Measurements from ENCODE around the gene MT2A. TPM values are rescaled to one million over a fixed set of nuclear protein-coding genes. Genes with fewer than 3 reads are reported as not detected.

MT2A gene
- total and polyA plus RNA-seq, 8 donors, result 71.0 to 495 (median 198) TPM

GRCh38 chr16:56608876-56609462, 585 bp downstream of the MT2A start:
- 0 to 1% methylated on average over 21 of the region's 21 CpGs for WGBS, 2 donors
- Histone ChIP-seq H3K27me3 (no peaks in the 10 kb centered on the region), H3K36me3 (no peaks in the 10 kb centered on the region), H3K9me3 (no peaks in the 10 kb centered on the region), H3K4me1 (peaks cover 0 to 20% (median 0%) of the 10 kb centered on the region in 3 donors), H3K27ac (peak overlapping the region; percentile 78 to 94 (median 90)), H3K4me3 (peak overlapping the region; percentile 43 to 56 (median 50))
- FAIRE-seq (no peak), ATAC-seq (peak; percentile 0 to 21 (median 4)), DNase-seq (peak in 4 of 6 donors; percentile 22 to 61 (median 33))
- intact Hi-C loops (cut with DNase I), result no loop called here
- TF ChIP-seq, protein P1, sequence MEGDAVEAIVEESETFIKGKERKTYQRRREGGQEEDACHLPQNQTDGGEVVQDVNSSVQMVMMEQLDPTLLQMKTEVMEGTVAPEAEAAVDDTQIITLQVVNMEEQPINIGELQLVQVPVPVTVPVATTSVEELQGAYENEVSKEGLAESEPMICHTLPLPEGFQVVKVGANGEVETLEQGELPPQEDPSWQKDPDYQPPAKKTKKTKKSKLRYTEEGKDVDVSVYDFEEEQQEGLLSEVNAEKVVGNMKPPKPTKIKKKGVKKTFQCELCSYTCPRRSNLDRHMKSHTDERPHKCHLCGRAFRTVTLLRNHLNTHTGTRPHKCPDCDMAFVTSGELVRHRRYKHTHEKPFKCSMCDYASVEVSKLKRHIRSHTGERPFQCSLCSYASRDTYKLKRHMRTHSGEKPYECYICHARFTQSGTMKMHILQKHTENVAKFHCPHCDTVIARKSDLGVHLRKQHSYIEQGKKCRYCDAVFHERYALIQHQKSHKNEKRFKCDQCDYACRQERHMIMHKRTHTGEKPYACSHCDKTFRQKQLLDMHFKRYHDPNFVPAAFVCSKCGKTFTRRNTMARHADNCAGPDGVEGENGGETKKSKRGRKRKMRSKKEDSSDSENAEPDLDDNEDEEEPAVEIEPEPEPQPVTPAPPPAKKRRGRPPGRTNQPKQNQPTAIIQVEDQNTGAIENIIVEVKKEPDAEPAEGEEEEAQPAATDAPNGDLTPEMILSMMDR (IDR thresholded peaks at IDR 0.05), result no peak

GRCh38 chr16:56609463-56609921, 1.1 kb downstream of the MT2A start:
- TF ChIP-seq, protein P1 (IDR thresholded peaks at IDR 0.05), result no peak
- H3K27ac ChIP-seq, result peak overlapping the region; percentile 78 to 94 (median 90)
- peaks cover 0 to 20% (median 0%) of the 10 kb centered on the region in 3 donors for H3K4me1 ChIP-seq
- H3K9me3 ChIP-seq, result no peaks in the 10 kb centered on the region
- H3K4me3 ChIP-seq, result peak overlapping the region; percentile 43 to 56 (median 50)
- no peaks in the 10 kb centered on the region for H3K36me3 ChIP-seq
- peak in 4 of 6 donors; percentile 46 to 87 (median 63) for DNase-seq
- no peak for FAIRE-seq
- intact Hi-C loops (cut with DNase I), result no loop called here
- WGBS, 2 donors, result 0 to 1% methylated on average over 6 of the region's 6 CpGs
- no peaks in the 10 kb centered on the region for H3K27me3 ChIP-seq
- ATAC-seq, result peak; percentile 12 to 58 (median 32)

DNA sequence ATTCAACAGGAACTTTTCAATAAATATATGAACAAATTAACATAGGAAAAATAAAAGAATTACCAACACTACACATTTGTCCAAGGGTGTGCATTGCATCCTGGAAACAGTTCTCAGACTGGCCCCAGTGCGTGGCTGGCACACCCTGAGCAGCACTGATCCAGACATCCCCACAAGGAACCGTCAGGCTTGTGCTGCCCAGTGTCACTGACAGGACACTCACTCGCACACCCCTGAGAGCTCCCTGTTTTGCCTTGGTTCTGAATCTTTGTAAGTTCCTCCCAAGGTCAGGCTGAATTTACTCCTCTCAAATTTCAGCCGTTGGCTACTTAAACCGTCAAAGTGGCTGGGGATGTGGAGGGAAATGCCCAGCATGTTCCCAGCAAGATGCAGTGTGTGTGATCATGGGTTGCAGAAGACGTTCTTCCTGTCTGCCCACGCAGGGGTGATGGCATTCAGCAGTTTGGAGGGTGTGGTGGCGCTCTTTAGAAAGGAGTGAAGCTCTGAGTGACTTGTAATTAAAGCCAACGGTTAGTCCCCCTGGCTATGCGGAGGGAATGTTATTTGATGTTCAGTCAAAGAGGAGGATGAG, 1.7 kb downstream of the MT2A start:
- Histone ChIP-seq H3K9me3 (no peaks in the 10 kb centered on the region), H3K4me1 (peaks cover 0 to 20% (median 0%) of the 10 kb centered on the region in 3 donors), H3K27ac (peak overlapping the region; percentile 78 to 94 (median 90)), H3K4me3 (peak overlapping the region in 1 of 4 donors; percentile 56), H3K27me3 (no peaks in the 10 kb centered on the region), H3K36me3 (no peaks in the 10 kb centered on the region)
- intact Hi-C loops (cut with DNase I), result no loop called here
- TF ChIP-seq, protein P1 (IDR thresholded peaks at IDR 0.05), result no peak
- FAIRE-seq, result no peak
- ATAC-seq, result peak in 1 of 4 donors; percentile 6
- peak in 2 of 6 donors; percentile 18 to 41 for DNase-seq
- WGBS, 2 donors, result 13 to 20% methylated on average over 10 of the region's 10 CpGs

- no peak for FAIRE-seq
- intact Hi-C loops (cut with DNase I), result no loop called here
- Histone ChIP-seq H3K27me3 (no peaks in the 10 kb centered on the region), H3K9me3 (no peaks in the 10 kb centered on the region), H3K27ac (peak overlapping the region; percentile 78 to 94 (median 90)), H3K4me1 (peaks cover 0 to 20% (median 0%) of the 10 kb centered on the region in 3 donors), H3K4me3 (no peak overlapping the region), H3K36me3 (no peaks in the 10 kb centered on the region)
- WGBS, 2 donors, result 28 to 35% methylated on average over 2 of the region's 2 CpGs
- DNase-seq, result no peak
- TF ChIP-seq, protein P1 (IDR thresholded peaks at IDR 0.05), result no peak
- no peak for ATAC-seq
Observed at GRCh38 chr16:56610609-56611111, 2.3 kb downstream of the MT2A start.
